GM11168 (cell line): ENCODE measurements around the gene GAGE12D.
"Not testable (repeated sequence)": the region's sequence is repeated elsewhere in the genome, so short reads cannot be mapped to it uniquely, and the experiment has no call there.

Source experiments
- in situ Hi-C: fragments of 300-500 bp; cut with MboI; formaldehyde crosslinking; loops from one replicate; pipeline ENCODE4 v1.12.0; 2022; ENCODE audit warnings: low sequenced_read_pairs; ENCODE audit not compliant: unreplicated experiment

The GAGE12D gene, protein sequence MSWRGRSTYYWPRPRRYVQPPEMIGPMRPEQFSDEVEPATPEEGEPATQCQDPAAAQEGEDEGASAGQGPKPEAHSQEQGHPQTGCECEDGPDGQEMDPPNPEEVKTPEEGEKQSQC

DNA sequence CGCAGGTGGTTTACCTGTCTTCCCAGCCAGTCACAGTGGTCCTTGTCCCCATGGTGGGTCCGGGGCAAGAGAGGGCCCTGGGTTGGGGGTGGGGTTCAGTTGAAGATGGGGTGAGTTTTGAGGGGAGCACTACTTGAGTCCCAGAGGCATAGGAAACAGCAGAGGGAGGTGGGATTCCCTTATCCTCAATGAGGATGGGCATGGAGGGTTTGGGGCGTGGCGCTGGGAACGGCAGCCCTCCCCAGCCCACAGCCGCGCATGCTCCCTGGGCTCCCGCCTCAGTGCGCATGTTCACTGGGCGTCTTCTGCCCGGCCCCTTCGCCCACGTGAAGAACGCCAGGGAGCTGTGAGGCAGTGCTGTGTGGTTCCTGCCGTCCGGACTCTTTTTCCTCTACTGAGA, at the start of gene GAGE12D:
TSS of gene GAGE12D (plus strand) at position 301 of the 400 bp plus-strand sequence. CDS start 1,155 bp downstream, outside the sequence.
- in situ Hi-C loops = not testable (repeated sequence)

DNA sequence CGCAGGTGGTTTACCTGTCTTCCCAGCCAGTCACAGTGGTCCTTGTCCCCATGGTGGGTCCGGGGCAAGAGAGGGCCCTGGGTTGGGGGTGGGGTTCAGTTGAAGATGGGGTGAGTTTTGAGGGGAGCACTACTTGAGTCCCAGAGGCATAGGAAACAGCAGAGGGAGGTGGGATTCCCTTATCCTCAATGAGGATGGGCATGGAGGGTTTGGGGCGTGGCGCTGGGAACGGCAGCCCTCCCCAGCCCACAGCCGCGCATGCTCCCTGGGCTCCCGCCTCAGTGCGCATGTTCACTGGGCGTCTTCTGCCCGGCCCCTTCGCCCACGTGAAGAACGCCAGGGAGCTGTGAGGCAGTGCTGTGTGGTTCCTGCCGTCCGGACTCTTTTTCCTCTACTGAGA, 9.7 kb upstream of the GAGE12D start, which contains the start of gene GAGE12C:
TSS of gene GAGE12C (plus strand) at position 301 of the 400 bp plus-strand sequence. CDS start 1,155 bp downstream, outside the sequence.
- in situ Hi-C loops = not testable (repeated sequence)

DNA sequence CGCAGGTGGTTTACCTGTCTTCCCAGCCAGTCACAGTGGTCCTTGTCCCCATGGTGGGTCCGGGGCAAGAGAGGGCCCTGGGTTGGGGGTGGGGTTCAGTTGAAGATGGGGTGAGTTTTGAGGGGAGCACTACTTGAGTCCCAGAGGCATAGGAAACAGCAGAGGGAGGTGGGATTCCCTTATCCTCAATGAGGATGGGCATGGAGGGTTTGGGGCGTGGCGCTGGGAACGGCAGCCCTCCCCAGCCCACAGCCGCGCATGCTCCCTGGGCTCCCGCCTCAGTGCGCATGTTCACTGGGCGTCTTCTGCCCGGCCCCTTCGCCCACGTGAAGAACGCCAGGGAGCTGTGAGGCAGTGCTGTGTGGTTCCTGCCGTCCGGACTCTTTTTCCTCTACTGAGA, 9.5 kb downstream of the GAGE12D start, which contains the start of gene GAGE12E:
TSS of gene GAGE12E (plus strand) at position 301 of the 400 bp plus-strand sequence. CDS start 1,155 bp downstream, outside the sequence.
- in situ Hi-C loops = not testable (repeated sequence)

DNA sequence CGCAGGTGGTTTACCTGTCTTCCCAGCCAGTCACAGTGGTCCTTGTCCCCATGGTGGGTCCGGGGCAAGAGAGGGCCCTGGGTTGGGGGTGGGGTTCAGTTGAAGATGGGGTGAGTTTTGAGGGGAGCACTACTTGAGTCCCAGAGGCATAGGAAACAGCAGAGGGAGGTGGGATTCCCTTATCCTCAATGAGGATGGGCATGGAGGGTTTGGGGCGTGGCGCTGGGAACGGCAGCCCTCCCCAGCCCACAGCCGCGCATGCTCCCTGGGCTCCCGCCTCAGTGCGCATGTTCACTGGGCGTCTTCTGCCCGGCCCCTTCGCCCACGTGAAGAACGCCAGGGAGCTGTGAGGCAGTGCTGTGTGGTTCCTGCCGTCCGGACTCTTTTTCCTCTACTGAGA, 19.0 kb downstream of the GAGE12D start, which contains the start of gene GAGE12F:
TSS of gene GAGE12F (plus strand) at position 301 of the 400 bp plus-strand sequence. CDS start 1,155 bp downstream, outside the sequence.
- in situ Hi-C loops = not testable (repeated sequence)

DNA sequence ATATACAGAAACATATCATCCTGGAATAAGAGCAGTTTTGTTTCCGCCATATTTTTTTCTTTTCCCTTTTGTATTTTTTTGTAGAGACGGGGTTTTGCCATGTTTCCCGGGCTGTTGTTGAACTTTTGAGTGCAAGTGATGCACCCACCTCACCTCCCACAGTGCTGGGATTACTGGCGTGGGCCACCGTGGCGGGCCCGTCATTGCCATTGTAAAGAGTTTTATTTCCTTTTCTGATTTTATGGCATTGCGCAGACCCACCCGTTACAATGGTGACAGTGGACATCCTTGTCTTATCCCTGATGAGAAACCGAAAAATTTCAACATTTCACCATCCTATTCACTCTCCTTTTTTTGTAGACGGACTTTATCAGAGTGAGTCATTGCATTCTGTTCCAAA, 27.2 kb downstream of the GAGE12D start:
- in situ Hi-C loops = not testable (repeated sequence)

DNA sequence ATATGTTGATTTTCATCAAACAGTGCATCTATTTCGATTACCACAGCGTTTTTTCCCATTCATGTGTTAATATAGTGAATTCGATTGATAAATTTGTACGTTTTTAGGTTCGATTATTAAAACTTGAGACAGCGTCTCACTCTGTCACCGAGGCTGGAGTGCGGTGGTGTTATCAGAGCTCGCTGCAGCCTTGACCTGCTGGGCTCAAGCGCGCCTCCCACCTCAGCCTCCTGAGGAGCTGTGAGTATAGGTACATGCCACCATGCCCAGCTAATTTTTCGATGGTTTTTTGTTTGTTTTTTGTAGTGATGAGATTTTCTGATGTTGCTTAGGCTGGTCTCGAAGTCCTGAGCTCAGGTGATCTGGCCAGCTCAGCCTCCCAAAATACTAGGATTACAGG, 27.6 kb downstream of the GAGE12D start:
- in situ Hi-C loops = not testable (repeated sequence)

DNA sequence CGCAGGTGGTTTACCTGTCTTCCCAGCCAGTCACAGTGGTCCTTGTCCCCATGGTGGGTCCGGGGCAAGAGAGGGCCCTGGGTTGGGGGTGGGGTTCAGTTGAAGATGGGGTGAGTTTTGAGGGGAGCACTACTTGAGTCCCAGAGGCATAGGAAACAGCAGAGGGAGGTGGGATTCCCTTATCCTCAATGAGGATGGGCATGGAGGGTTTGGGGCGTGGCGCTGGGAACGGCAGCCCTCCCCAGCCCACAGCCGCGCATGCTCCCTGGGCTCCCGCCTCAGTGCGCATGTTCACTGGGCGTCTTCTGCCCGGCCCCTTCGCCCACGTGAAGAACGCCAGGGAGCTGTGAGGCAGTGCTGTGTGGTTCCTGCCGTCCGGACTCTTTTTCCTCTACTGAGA, 28.6 kb downstream of the GAGE12D start, which contains the start of gene GAGE12G:
TSS of gene GAGE12G (plus strand) at position 301 of the 400 bp plus-strand sequence. CDS start 1,155 bp downstream, outside the sequence.
- in situ Hi-C loops = not testable (repeated sequence)

DNA sequence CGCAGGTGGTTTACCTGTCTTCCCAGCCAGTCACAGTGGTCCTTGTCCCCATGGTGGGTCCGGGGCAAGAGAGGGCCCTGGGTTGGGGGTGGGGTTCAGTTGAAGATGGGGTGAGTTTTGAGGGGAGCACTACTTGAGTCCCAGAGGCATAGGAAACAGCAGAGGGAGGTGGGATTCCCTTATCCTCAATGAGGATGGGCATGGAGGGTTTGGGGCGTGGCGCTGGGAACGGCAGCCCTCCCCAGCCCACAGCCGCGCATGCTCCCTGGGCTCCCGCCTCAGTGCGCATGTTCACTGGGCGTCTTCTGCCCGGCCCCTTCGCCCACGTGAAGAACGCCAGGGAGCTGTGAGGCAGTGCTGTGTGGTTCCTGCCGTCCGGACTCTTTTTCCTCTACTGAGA, 38.1 kb downstream of the GAGE12D start, which contains the start of gene GAGE12H:
TSS of gene GAGE12H (plus strand) at position 301 of the 400 bp plus-strand sequence. CDS start 1,155 bp downstream, outside the sequence.
- in situ Hi-C loops = not testable (repeated sequence)

DNA sequence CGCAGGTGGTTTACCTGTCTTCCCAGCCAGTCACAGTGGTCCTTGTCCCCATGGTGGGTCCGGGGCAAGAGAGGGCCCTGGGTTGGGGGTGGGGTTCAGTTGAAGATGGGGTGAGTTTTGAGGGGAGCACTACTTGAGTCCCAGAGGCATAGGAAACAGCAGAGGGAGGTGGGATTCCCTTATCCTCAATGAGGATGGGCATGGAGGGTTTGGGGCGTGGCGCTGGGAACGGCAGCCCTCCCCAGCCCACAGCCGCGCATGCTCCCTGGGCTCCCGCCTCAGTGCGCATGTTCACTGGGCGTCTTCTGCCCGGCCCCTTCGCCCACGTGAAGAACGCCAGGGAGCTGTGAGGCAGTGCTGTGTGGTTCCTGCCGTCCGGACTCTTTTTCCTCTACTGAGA, 47.7 kb downstream of the GAGE12D start, which contains the start of gene GAGE2A:
TSS of gene GAGE2A (plus strand) at position 301 of the 400 bp plus-strand sequence. CDS start 1,155 bp downstream, outside the sequence.
- in situ Hi-C loops = not testable (repeated sequence)

DNA sequence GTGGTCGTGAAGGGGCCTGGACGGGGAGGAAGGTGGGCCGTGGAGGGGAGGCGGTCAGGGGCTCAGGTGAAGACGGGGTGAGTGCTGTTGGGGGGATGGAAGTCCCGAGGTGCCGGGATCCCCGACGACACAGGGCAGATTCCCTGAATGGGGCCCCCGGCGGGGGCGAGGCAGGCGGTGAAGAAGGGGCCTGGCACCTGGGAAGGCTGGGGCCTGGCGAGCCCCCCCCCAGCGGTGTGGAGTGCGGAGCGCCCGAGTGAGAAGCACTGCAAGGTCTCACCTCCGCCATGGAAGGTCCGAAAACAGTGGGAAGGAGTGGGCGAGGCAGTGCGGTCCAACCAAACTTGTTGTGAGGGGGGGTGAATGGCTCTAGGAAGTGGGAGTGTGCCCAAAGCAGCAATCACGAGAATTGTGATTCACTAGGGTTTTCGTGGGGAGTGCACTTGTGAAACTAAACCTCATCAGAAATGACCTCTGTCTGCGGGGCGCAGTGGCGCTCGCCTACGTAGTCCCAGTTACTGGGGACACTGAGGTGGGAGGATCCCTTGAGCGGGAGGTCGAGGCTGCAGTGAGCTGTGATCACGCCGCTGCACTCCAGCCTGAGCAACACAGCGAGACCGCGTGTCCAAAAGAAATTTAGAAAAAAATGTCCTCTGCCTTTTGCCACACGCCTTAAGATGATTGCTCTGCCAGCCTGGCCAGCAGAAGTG, 48.4 kb downstream of the GAGE12D start:
- in situ Hi-C loops = not testable (repeated sequence)

DNA sequence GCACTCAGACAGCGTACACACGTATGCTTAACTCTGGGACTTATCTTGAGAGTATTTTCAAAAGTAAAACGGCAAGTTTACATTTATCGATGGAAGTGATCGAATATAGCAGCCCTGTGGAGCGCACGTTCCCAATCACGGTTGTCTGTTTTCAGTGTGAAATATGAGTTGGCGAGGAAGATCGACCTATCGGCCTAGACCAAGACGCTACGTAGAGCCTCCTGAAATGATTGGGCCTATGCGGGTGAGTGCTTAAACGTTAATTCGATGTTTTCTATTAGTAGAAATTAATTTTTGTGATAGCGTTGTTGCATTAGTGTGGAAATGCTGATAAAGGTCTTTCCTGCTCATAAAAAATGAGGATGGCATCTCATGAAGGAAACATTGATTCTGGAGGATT, 49.0 kb downstream of the GAGE12D start:
- in situ Hi-C loops = not testable (repeated sequence)
